Smooth muscle cell (in vitro differentiated cells): ENCODE data around the gene CFAP52. TPM values are rescaled to one million over a fixed set of nuclear protein-coding genes. Genes with fewer than 3 reads are reported as not detected.
"Not testable (repeated sequence)": the region's sequence is repeated elsewhere in the genome, so short reads cannot be mapped to it uniquely, and the experiment has no call there.

ENCODE experiments used
- DNase-seq: peaks from one replicate; lab custom pipeline; 2025; ENCODE audit not compliant: unreplicated experiment; lab: John Stamatoyannopoulos, UW
- H2AFZ ChIP-seq: fragments of 200-600 bp; sonication (generic); 2 replicates; pipeline ENCODE4 v1.6.0; 2016; ENCODE audit warnings: antibody characterized with exemption, low read depth, mild to moderate bottlenecking
- H3F3A ChIP-seq: fragments of 200-600 bp; sonication (generic); 2 replicates; pipeline ENCODE4 v1.6.0; 2017; ENCODE audit warnings: antibody characterized with exemption, low read depth
- H3K27ac ChIP-seq: fragments of 200-600 bp; sonication (generic); 2 replicates; pipeline ENCODE4 v1.5.1; 2016; ENCODE audit warnings: low read depth, mild to moderate bottlenecking
- H3K27me3 ChIP-seq: fragments of 200-600 bp; sonication (generic); 2 replicates; pipeline ENCODE4 v1.6.1; 2016; ENCODE audit warnings: low read depth, mild to moderate bottlenecking
- H3K36me3 ChIP-seq: fragments of 200-600 bp; sonication (generic); 2 replicates; pipeline ENCODE4 v1.5.1; 2016; ENCODE audit warnings: low read depth
- H3K4me1 ChIP-seq: fragments of 200-600 bp; sonication (generic); 2 replicates; pipeline ENCODE4 v1.5.1; 2016; ENCODE audit warnings: low read depth
- H3K4me2 ChIP-seq: fragments of 200-600 bp; sonication (generic); 2 replicates; pipeline ENCODE4 v1.6.0; 2016; ENCODE audit warnings: mild to moderate bottlenecking
- H3K4me3 ChIP-seq: fragments of 200-600 bp; sonication (generic); 2 replicates; pipeline ENCODE4 v1.5.1; 2016; ENCODE audit warnings: mild to moderate bottlenecking
- H3K79me2 ChIP-seq: fragments of 200-600 bp; sonication (generic); 2 replicates; pipeline ENCODE4 v1.6.0; 2016; ENCODE audit warnings: low read depth, mild to moderate bottlenecking
- H3K9ac ChIP-seq: fragments of 200-600 bp; sonication (generic); 2 replicates; pipeline ENCODE4 v1.6.0; 2016; ENCODE audit warnings: low read depth
- H3K9me3 ChIP-seq: fragments of 200-600 bp; sonication (generic); replicated peaks from 2 replicates; pipeline ENCODE4 v1.5.1; 2016; ENCODE audit warnings: low read depth
- H4K20me1 ChIP-seq: fragments of 200-600 bp; sonication (generic); 2 replicates; pipeline ENCODE4 v1.6.0; 2016; ENCODE audit warnings: low read depth
- CTCF ChIP-seq: fragments of 200-600 bp; sonication (generic); IDR thresholded peaks from 2 replicates; pipeline ENCODE4 v1.5.1; 2017; ENCODE audit warnings: borderline replicate concordance, mild to moderate bottlenecking, antibody characterized with exemption; ENCODE audit not compliant: insufficient read depth, poor library complexity, severe bottlenecking
- WGBS: methylation state at CpG from one replicate; pipeline ENCODE4 v1.1.7; 2016; ENCODE audit warnings: low lambda C conversion rate; 5-methylcytosine and 5-hydroxymethylcytosine counted together
- polyA plus RNA-seq: library from polyadenylated mRNA; unstranded; fragments of >200 nt; fragmentation: Nextera tagmentation; extraction: Ambion mirVana; gene quantifications from 2 replicates; pipeline ENCODE4 v1.2.1, GENCODE V29; 2016
- total RNA-seq: library from RNA; depleted of rRNA; stranded (reverse); fragments of >200 nt; gene quantifications from 2 replicates; pipeline ENCODE4 v1.2.3, GENCODE V29; 2014

Gene CFAP52
- total and polyA plus RNA-seq, 2 experiments from 2014 or later: not detected

GRCh38 chr17:9632741-9633140 is 56.3 kb downstream of the CFAP52 start:
- 96% methylated on average over 11 of the region's 11 CpGs for WGBS
- H3K4me3 ChIP-seq: no peak overlapping the region
- H3K27ac ChIP-seq: no peak overlapping the region
- no peak overlapping the region for H3K9ac ChIP-seq
- H3K4me1 ChIP-seq: no peaks in the 10 kb centered on the region
- DNase-seq: no peak
- H3K27me3 ChIP-seq: peaks cover 4% of the 10 kb centered on the region
- H2AFZ ChIP-seq: no peak overlapping the region
- H3K4me2 ChIP-seq: no peak overlapping the region
- no peaks in the 10 kb centered on the region for H3K36me3 ChIP-seq
- TF ChIP-seq CTCF: no peak
- no peaks in the 10 kb centered on the region for H3K79me2 ChIP-seq
- no peaks in the 10 kb centered on the region for H3K9me3 ChIP-seq
- no peaks in the 10 kb centered on the region for H4K20me1 ChIP-seq
- H3F3A ChIP-seq: no peaks in the 10 kb centered on the region

- Histone ChIP-seq H3F3A (no peaks in the 10 kb centered on the region), H3K27me3 (no peaks in the 10 kb centered on the region), H3K36me3 (no peaks in the 10 kb centered on the region), H4K20me1 (no peaks in the 10 kb centered on the region), H3K27ac (no peak overlapping the region), H3K9ac (no peak overlapping the region), H3K9me3 (no peaks in the 10 kb centered on the region), H2AFZ (no peak overlapping the region), H3K4me2 (no peak overlapping the region), H3K4me1 (no peaks in the 10 kb centered on the region), H3K4me3 (no peak overlapping the region), H3K79me2 (no peaks in the 10 kb centered on the region)
- no peak for TF ChIP-seq CTCF
- WGBS: 97% methylated on average over 6 of the region's 6 CpGs
- no peak for DNase-seq
These were observed 58.9 kb downstream of the CFAP52 start for GRCh38 chr17:9635340-9635739.

- Histone ChIP-seq H3K4me3 (no peak overlapping the region), H2AFZ (no peak overlapping the region), H3K4me2 (no peak overlapping the region), H3F3A (no peaks in the 10 kb centered on the region), H3K4me1 (no peaks in the 10 kb centered on the region), H4K20me1 (no peaks in the 10 kb centered on the region), H3K79me2 (no peaks in the 10 kb centered on the region), H3K27me3 (no peaks in the 10 kb centered on the region), H3K36me3 (no peaks in the 10 kb centered on the region), H3K9ac (no peak overlapping the region), H3K27ac (no peak overlapping the region), H3K9me3 (no peaks in the 10 kb centered on the region)
- WGBS: 95% methylated on average over 12 of the region's 12 CpGs
- DNase-seq: no peak
- no peak for TF ChIP-seq CTCF
These were observed 60.1 kb downstream of the CFAP52 start for GRCh38 chr17:9636501-9636900.

- H3K4me1 ChIP-seq, H3K9ac ChIP-seq, DNase-seq, H4K20me1 ChIP-seq, H3K9me3 ChIP-seq, H3K27me3 ChIP-seq, H3F3A ChIP-seq, H3K36me3 ChIP-seq, H3K79me2 ChIP-seq, H2AFZ ChIP-seq, H3K27ac ChIP-seq, H3K4me3 ChIP-seq, H3K4me2 ChIP-seq: not testable (repeated sequence)
- WGBS: 94% methylated on average over 5 of the region's 5 CpGs
These were observed 63.9 kb downstream of the CFAP52 start for GRCh38 chr17:9640388-9640787.
